ENCODE results near the gene GLE1.

DNA sequence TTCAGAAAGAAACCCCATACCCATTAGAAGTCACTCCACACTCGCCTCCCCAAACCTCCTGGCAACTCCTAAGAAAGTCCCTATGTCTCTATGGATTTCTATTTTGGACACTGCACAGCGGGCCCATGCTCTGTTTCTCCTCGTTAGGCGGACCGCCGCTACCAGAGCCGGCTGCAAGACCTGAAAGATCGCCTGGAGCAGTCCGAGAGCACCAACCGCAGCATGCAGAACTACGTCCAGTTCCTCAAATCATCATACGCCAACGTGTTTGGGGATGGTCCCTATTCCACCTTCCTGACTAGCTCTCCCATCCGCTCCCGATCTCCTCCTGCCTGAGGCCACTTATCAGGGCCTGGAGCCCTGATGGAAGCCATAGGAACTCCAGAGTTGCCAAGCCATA lies 4.6 kb upstream of the GLE1 start:
- no peak for TF ChIP-seq YY1 (IDR thresholded peaks at IDR 0.05; ENCODE audit: insufficient read depth, insufficient read length)
- no peak for TF ChIP-seq SUZ12 (IDR thresholded peaks at IDR 0.05; ENCODE audit: extremely low read depth, insufficient read depth, insufficient read length)
